Measurements from ENCODE around the gene THPO.

The THPO gene

DNA sequence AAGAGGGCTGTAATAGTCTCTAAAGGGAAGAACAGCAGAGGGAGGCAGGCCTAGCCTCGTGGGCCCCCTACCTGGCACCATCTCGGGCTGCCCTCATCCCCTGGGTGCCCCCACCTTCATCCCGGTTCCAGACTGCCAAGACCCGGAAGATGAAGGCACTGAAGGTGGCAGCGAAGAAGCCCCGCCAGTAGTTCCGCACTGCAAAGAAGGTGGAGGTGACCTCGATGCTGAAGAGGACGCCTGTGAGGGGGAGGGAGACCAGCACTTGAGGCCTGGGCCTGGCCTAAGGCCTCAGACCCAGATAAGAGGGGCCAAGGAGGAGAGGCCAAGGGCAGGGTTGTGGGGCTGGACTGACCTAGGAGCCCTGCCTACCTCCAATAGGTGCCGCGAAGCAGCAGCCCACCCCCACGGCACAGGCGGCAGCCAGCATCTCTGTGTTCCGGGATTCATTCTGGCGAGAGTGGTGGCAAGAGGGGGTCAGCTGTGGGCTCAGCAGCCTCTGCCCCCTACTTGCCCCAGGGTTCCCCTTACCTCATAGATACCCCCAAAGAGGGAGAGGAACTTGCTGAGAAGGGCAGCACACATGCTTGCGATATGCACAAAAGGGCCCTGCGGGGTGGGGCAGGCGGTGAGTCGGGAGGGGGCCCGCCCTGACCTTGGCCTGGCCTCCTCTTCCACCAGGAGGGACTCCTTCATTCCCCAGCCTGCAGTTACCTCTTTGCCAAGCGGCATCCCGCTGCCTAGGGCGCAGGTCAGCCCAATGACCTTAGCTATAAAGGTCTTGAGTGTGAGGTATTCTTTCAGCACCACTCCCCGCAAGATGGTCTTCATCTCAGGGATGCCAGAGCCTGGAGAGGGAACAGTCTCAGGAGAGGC lies 20.5 kb downstream of the THPO start:
- Histone ChIP-seq H3K27ac (no peak overlapping the region), H3K27me3 (no peaks in the 10 kb centered on the region), H4K20me1 (peaks cover 0 to 17% (median 0%) of the 10 kb centered on the region in 11 experiments; a peak in 5 of 22 replicates), H3K9ac (0 out of 22 replicates have a peak overlapping the region, but pooled peaks of 1 of the 11 experiments have one; percentile 37), H3K9me3 (replicated peaks in 1 of 11) (no peaks in the 10 kb centered on the region), H3K4me2 (no peak overlapping the region), H3K4me1 (peaks cover 13 to 22% (median 18%) of the 10 kb centered on the region in 10 experiments), H3K36me3 (peaks cover 12 to 56% (median 36%) of the 10 kb centered on the region in 11 experiments; a peak in 20 of 22 replicates), H3K4me3 (no peak overlapping the region)
- no peak for TF ChIP-seq Cebpa-rat (IDR thresholded peaks at IDR 0.05)

DNA sequence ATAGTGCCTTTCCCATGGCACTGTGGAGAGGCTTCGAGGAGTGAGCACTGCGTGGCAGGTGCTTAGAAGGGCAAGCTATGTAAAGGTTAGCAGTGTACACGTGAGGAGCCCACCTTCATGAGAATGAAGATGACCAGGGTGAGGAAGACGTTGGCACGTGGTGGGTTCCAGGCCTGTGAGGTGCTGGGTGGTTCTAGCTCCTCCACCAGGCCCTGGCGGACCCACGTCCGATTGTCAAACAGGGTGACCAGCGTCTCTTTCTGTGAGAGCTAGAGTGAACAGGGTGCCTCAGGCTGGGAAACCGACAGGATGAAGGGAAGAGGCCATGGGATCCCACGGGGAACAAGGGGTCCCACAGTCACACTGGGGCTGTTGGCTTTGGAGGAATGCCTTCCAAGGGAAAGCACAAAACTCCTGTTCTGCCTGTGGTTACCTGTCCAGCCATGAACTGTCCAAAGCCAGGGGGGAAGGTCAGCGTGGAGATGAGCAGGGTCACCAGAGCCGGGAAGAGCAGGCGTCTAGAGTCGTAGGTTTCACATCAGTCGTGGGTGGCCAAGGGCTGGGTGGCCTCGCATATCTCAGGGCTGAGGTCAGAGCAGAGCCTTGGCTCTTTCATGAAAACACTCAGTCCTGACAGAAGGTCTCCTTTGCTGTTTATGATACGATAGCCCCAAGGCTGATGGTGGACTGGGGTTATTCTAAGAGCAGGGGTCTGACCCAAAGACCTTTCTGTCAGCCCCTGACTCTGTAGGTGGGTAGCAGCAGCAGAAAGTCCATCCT lies 22.6 kb downstream of the THPO start:
- Histone ChIP-seq H3K4me1 (peaks cover 5 to 18% (median 10%) of the 10 kb centered on the region in 10 experiments), H3K9me3 (replicated peaks in 1 of 11) (no peaks in the 10 kb centered on the region), H3K9ac (no peak overlapping the region; a peak in 2 of 22 replicates), H4K20me1 (peaks cover 0 to 17% (median 0%) of the 10 kb centered on the region in 11 experiments; a peak in 5 of 22 replicates), H3K27me3 (no peaks in the 10 kb centered on the region), H3K36me3 (peaks cover 12 to 75% (median 44%) of the 10 kb centered on the region in 11 experiments; a peak in 20 of 22 replicates), H3K4me2 (no peak overlapping the region), H3K27ac (no peak overlapping the region), H3K4me3 (no peak overlapping the region)
- no peak for TF ChIP-seq Cebpa-rat (IDR thresholded peaks at IDR 0.05)

GRCh38 chr3:184354754-184355153 lies 23.3 kb downstream of the THPO start:
- no peak overlapping the region for H3K27ac ChIP-seq
- peaks cover 0 to 13% (median 5%) of the 10 kb centered on the region in 10 experiments; a peak in 8 of 20 replicates for H3K4me1 ChIP-seq
- H3K9ac ChIP-seq, result peak overlapping the region in 1 of 11 experiments; percentile 5; a peak in 1 of 22 replicates
- no peak overlapping the region for H3K4me2 ChIP-seq
- peaks cover 0 to 12% (median 0%) of the 10 kb centered on the region in 11 experiments; a peak in 5 of 22 replicates for H4K20me1 ChIP-seq
- no peak for TF ChIP-seq Cebpa-rat (IDR thresholded peaks at IDR 0.05)
- H3K27me3 ChIP-seq, result no peaks in the 10 kb centered on the region
- H3K4me3 ChIP-seq, result no peak overlapping the region
- peaks cover 12 to 75% (median 44%) of the 10 kb centered on the region in 11 experiments; a peak in 20 of 22 replicates for H3K36me3 ChIP-seq
- no peaks in the 10 kb centered on the region for H3K9me3 ChIP-seq (replicated peaks in 1 of 11)

GRCh38 chr3:184354121-184354728 lies 23.8 kb downstream of the THPO start:
- peaks cover 0 to 12% (median 0%) of the 10 kb centered on the region in 11 experiments; a peak in 5 of 22 replicates for H4K20me1 ChIP-seq

GRCh38 chr3:184353546-184353941 lies 24.5 kb downstream of the THPO start:
- peak overlapping the region in 1 of 11 experiments; percentile 35; a peak in 1 of 22 replicates for H3K4me2 ChIP-seq
- H3K9ac ChIP-seq, result peak overlapping the region in 1 of 11 experiments; percentile 24; a peak in 2 of 22 replicates
- H3K9me3 ChIP-seq (replicated peaks in 1 of 11), result no peaks in the 10 kb centered on the region
- no peak for TF ChIP-seq Cebpa-rat (IDR thresholded peaks at IDR 0.05)
- H4K20me1 ChIP-seq, result peaks cover 0 to 12% (median 0%) of the 10 kb centered on the region in 11 experiments; a peak in 5 of 22 replicates
- H3K36me3 ChIP-seq, result peaks cover 12 to 71% (median 44%) of the 10 kb centered on the region in 11 experiments; a peak in 20 of 22 replicates
- H3K27me3 ChIP-seq, result no peaks in the 10 kb centered on the region
- H3K4me1 ChIP-seq, result peaks cover 0 to 13% (median 5%) of the 10 kb centered on the region in 10 experiments; a peak in 8 of 20 replicates
- H3K27ac ChIP-seq, result no peak overlapping the region; a peak in 2 of 22 replicates
- H3K4me3 ChIP-seq, result no peak overlapping the region

More at GRCh38 chr3:184354121-184354728, 23.8 kb downstream of the THPO start:
- H3K4me1 ChIP-seq, result peaks cover 0 to 13% (median 5%) of the 10 kb centered on the region in 10 experiments; a peak in 8 of 20 replicates
- no peaks in the 10 kb centered on the region for H3K27me3 ChIP-seq
- no peaks in the 10 kb centered on the region for H3K9me3 ChIP-seq (replicated peaks in 1 of 11)
- H3K4me3 ChIP-seq, result no peak overlapping the region
- H3K27ac ChIP-seq, result no peak overlapping the region; a peak in 1 of 22 replicates
- H3K4me2 ChIP-seq, result peak overlapping the region in 2 of 11 experiments; percentile 9 to 35; a peak in 1 of 22 replicates
- no peak for TF ChIP-seq Cebpa-rat (IDR thresholded peaks at IDR 0.05)
- peaks cover 12 to 75% (median 44%) of the 10 kb centered on the region in 11 experiments; a peak in 20 of 22 replicates for H3K36me3 ChIP-seq
- H3K9ac ChIP-seq, result no peak overlapping the region; a peak in 1 of 22 replicates

GRCh38 chr3:184352897-184353545 lies 25.0 kb downstream of the THPO start:
- no peaks in the 10 kb centered on the region for H3K27me3 ChIP-seq
- TF ChIP-seq Cebpa-rat (IDR thresholded peaks at IDR 0.05), result no peak
- H3K27ac ChIP-seq, result no peak overlapping the region
- peak overlapping the region in 1 of 11 experiments; percentile 24; a peak in 1 of 22 replicates for H3K9ac ChIP-seq
- peaks cover 12 to 66% (median 42%) of the 10 kb centered on the region in 11 experiments; a peak in 20 of 22 replicates for H3K36me3 ChIP-seq
- peaks cover 0 to 15% (median 5%) of the 10 kb centered on the region in 10 experiments; a peak in 8 of 20 replicates for H3K4me1 ChIP-seq
- no peaks in the 10 kb centered on the region for H3K9me3 ChIP-seq (replicated peaks in 1 of 11)
- peaks cover 0 to 12% (median 0%) of the 10 kb centered on the region in 11 experiments; a peak in 4 of 22 replicates for H4K20me1 ChIP-seq
- no peak overlapping the region for H3K4me2 ChIP-seq
- H3K4me3 ChIP-seq, result no peak overlapping the region

DNA sequence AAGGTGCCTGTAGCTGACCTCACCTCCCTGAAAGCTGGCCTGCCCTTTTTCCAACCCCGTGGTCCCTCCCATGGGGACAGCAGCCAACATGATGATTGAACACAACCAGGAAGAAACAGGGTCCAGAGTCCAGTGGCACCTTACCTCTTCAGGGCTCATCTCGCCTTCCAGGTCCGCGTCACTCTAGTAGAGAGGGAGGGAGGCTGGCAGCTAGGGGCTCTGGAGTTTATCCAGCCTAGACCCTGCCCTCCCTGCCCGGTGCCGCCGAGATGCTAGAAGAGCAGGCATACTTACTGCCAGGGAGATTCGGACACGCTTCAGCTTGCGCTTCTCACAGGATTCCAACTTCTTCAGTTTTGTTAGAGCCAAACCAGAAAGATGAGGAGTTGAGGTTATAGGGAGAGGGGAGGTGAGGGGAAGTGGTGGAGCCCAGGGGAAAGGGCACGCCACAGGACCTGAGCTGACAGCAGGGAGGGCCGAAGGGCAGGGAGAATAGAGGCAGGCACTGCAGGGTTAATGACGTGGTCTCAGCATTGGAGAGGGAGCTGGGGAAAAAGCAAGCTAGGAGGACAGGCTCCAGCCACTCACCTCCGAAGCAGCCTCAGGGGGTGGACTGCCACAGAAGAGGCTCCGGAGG lies 25.7 kb downstream of the THPO start:
- Histone ChIP-seq H3K4me2 (no peak overlapping the region), H3K27ac (no peak overlapping the region), H3K27me3 (no peaks in the 10 kb centered on the region), H3K9me3 (replicated peaks in 1 of 11) (no peaks in the 10 kb centered on the region), H3K36me3 (peaks cover 12 to 58% (median 40%) of the 10 kb centered on the region in 11 experiments; a peak in 20 of 22 replicates), H3K9ac (0 out of 22 replicates have a peak overlapping the region, but pooled peaks of 2 of the 11 experiments have one; percentile 24 to 31), H3K4me1 (peaks cover 0 to 23% (median 5%) of the 10 kb centered on the region in 10 experiments; a peak in 9 of 20 replicates), H4K20me1 (peaks cover 0 to 12% (median 0%) of the 10 kb centered on the region in 11 experiments; a peak in 4 of 22 replicates), H3K4me3 (no peak overlapping the region)
- no peak for TF ChIP-seq Cebpa-rat (IDR thresholded peaks at IDR 0.05)

Data from BLaER1 treated with 17β-estradiol and CSF1 and Interleukin-3, amounts not matched to agents 10 nM and 100 nM (cell line).